Transverse colon (tissue), 1 donor: Measurements from ENCODE around the gene SPIN2A.

Source experiments
- EP300 ChIP-seq: sonication (generic); formaldehyde crosslinking; IDR thresholded peaks from one replicate; pipeline ENCODE4 v1.6.1; 2017; ENCODE audit warnings: antibody characterized with exemption, low read depth
- POLR2A ChIP-seq: fragments of 450-650 bp; IDR thresholded peaks from one replicate; pipeline ENCODE4 v1.6.1; 2016; ENCODE audit warnings: antibody characterized with exemption, mild to moderate bottlenecking, moderate library complexity

DNA sequence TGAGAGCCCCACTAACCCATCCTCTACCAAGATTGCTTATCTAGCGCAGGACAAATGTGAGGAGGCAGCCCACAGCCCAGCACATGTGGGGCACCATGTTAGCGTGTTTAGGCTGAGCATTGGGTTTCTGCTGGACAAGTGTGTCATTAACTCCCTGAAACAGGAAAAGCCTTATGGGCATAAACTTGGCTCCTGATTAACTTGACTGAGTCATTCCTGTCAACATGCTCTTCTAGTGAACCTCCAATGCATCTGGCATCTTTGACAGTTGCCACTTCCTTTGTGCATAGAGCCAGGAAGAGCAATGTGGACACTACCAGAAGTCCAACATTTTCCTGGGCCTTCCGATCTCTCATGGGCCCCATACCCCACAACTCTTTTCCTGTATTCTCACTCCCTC lies 2.5 kb downstream of the SPIN2A start:
- TF ChIP-seq POLR2A = no peak
- no peak for TF ChIP-seq EP300
